Muscle of leg (tissue), 11 donors: ENCODE measurements around the gene PCP4. TPM values are rescaled to one million over a fixed set of nuclear protein-coding genes. Genes with fewer than 3 reads are reported as not detected.

Source experiments
- DNase-seq: peaks from one replicate; pipeline ENCODE4 v3.0.0; 2013
- H3K27ac ChIP-seq: one replicate; pipeline ENCODE4 v1.5.1; 2013; ENCODE audit warnings: mild to moderate bottlenecking, low read length, control low read depth
- H3K27me3 ChIP-seq: one replicate; pipeline ENCODE4 v1.6.1; 2013; ENCODE audit warnings: low read length; ENCODE audit not compliant: control insufficient read depth, insufficient read depth
- H3K36me3 ChIP-seq: one replicate; pipeline ENCODE4 v1.6.1; 2013; ENCODE audit warnings: low read length; ENCODE audit not compliant: control insufficient read depth, insufficient read depth
- H3K4me1 ChIP-seq: one replicate; pipeline ENCODE4 v1.6.1; 2013; ENCODE audit warnings: low read length; ENCODE audit not compliant: control insufficient read depth, insufficient read depth
- H3K4me3 ChIP-seq: one replicate; pipeline ENCODE4 v1.5.1; 2013; ENCODE audit warnings: low read length, control low read depth
- H3K9me3 ChIP-seq: replicated peaks from 2 replicates; pipeline ENCODE4 v1.6.1; 2013; ENCODE audit warnings: low read depth, low read length; ENCODE audit not compliant: control insufficient read depth
- WGBS: methylation state at CpG from one replicate; pipeline ENCODE4 v1.1.5; 2013; ENCODE audit warnings: missing lambda C conversion rate; ENCODE audit not compliant: insufficient coverage; 5-methylcytosine and 5-hydroxymethylcytosine counted together
- polyA plus RNA-seq, 8 donors: library from polyadenylated mRNA; unstranded; fragments of 120-200 nt; gene quantifications; one replicate each; pipeline versions ENCODE4 v1.2.1 to v1.2.3, GENCODE V29; 2013; ENCODE audit warnings: inconsistent platforms in 1 of 8, low replicate concordance in 1 of 8; ENCODE audit not compliant: insufficient read length in 8 of 8, insufficient read depth in 1 of 8
- total RNA-seq: library from RNA; stranded (reverse); fragments of 120-200 nt; gene quantifications from one replicate; pipeline ENCODE4 v1.2.4, GENCODE V29; 2013

Gene PCP4
- total and polyA plus RNA-seq, 9 donors, result 0.31 to 2.9 (median 1.2) TPM

- no peak for DNase-seq
- H3K36me3 ChIP-seq, result no peaks in the 10 kb centered on the region
- no peaks in the 10 kb centered on the region for H3K27me3 ChIP-seq
- H3K4me3 ChIP-seq, result no peak overlapping the region
- H3K27ac ChIP-seq, result no peak overlapping the region
- H3K9me3 ChIP-seq, result no peaks in the 10 kb centered on the region
- peaks cover 2% of the 10 kb centered on the region for H3K4me1 ChIP-seq
- 86% methylated on average over 2 of the region's 5 CpGs for WGBS
Measured at GRCh38 chr21:39843916-39844315, 23.3 kb upstream of the PCP4 start.

GRCh38 chr21:39845571-39846130, 21.6 kb upstream of the PCP4 start:
- no peaks in the 10 kb centered on the region for H3K27me3 ChIP-seq
- no peaks in the 10 kb centered on the region for H3K9me3 ChIP-seq
- H3K4me3 ChIP-seq, result no peak overlapping the region
- no peak overlapping the region for H3K27ac ChIP-seq
- H3K36me3 ChIP-seq, result no peaks in the 10 kb centered on the region
- WGBS, result no CpG with 5 or more reads among the region's 6 CpGs
- peaks cover 8% of the 10 kb centered on the region for H3K4me1 ChIP-seq
- DNase-seq, result peak; percentile 56

DNA sequence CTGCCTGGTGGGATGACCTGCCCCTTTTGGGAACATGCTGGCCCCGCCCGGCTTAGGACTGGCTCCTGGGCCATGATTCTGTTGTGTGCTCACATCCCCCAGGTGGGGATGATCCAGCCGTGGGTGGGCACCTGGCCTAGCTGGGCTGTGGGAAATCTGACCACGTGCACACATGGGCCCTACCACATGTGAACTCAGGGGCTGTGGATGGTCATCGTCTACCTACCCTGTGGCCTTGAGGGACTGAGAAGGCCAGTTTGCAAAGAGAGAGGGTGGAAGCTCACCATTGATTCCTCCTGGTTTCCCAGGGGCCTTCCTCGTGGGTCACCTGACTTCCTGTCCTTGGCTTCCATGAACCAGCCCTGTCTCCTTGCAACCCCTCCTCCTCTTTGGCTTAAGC, 19.4 kb upstream of the PCP4 start:
- Histone ChIP-seq H3K27me3 (no peaks in the 10 kb centered on the region), H3K36me3 (no peaks in the 10 kb centered on the region), H3K4me3 (no peak overlapping the region), H3K4me1 (peaks cover 22% of the 10 kb centered on the region), H3K27ac (no peak overlapping the region), H3K9me3 (no peaks in the 10 kb centered on the region)
- WGBS, result 91% methylated on average over 5 of the region's 6 CpGs
- DNase-seq, result no peak

- Histone ChIP-seq H3K9me3 (no peaks in the 10 kb centered on the region), H3K27ac (no peak overlapping the region), H3K27me3 (no peaks in the 10 kb centered on the region), H3K4me3 (no peak overlapping the region), H3K36me3 (no peaks in the 10 kb centered on the region), H3K4me1 (peaks cover 22% of the 10 kb centered on the region)
- DNase-seq, result peak; percentile 70
- WGBS, result 33% methylated on average over 3 of the region's 10 CpGs
Measured at GRCh38 chr21:39849014-39849655, 18.1 kb upstream of the PCP4 start.

DNA sequence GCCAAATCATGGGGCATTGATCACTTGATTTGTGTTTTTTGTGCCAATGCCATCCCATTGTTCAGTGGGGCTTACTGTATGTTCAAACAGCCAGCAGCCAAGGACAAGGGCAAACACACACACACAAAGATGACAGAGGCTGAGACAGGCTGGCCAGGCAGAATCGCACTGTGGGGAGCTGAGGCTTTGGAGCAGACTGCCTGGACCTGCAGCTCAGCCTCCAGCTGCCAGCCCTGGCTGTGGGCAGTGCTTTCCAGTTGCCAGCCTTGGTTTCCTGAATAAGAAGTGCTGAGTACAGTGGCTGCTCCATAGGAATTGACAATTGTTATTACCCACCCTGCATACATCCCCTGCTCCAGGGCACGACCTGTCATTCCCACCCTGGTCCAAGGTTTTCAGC, 16.9 kb upstream of the PCP4 start:
- DNase-seq, result no peak
- Histone ChIP-seq H3K27me3 (no peaks in the 10 kb centered on the region), H3K9me3 (no peaks in the 10 kb centered on the region), H3K36me3 (no peaks in the 10 kb centered on the region), H3K27ac (no peak overlapping the region), H3K4me1 (peaks cover 22% of the 10 kb centered on the region), H3K4me3 (no peak overlapping the region)
- 43% methylated on average over 1 of the region's 2 CpGs for WGBS

GRCh38 chr21:39851002-39851618, 16.1 kb upstream of the PCP4 start:
- peak; percentile 63 for DNase-seq
- Histone ChIP-seq H3K9me3 (no peaks in the 10 kb centered on the region), H3K27ac (no peak overlapping the region), H3K27me3 (no peaks in the 10 kb centered on the region), H3K4me3 (no peak overlapping the region), H3K4me1 (peaks cover 20% of the 10 kb centered on the region), H3K36me3 (no peaks in the 10 kb centered on the region)
- WGBS, result 53% methylated on average over 7 of the region's 7 CpGs

DNA sequence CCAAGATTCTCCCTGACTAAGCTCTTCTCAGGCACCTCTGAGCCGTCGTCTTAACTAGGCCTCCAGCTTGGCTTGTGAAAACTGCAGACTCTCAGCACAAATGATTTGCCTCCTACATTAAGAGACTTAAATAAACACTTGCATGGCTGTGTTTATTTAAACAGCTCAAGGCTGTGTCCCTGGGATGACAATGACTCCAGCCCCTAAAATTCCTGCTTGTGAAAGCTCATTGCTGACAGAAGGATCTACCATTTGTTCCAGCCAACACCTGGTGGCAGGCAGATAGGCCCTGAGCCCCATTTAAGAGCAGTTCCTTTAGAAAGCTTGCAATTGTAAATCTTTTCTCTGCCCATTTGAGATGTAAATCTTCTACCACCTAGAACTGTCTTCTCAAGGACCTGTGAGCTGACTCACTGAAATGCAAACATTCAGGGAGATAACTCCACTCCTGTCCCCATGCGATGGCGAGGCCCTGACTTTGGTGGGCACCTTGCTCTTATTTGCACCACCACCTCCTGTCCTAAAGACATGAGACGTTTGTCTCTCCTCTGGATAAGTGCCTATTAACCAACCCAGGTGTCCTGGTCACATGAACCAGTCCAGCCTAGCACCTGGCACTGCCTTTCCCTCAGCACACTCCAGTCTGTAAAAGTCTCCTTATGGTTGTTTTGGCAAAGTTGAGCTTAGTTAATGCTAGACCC, 15.1 kb upstream of the PCP4 start:
- 71% methylated on average over 3 of the region's 5 CpGs for WGBS
- Histone ChIP-seq H3K4me1 (peaks cover 20% of the 10 kb centered on the region), H3K27me3 (no peaks in the 10 kb centered on the region), H3K9me3 (no peaks in the 10 kb centered on the region), H3K36me3 (no peaks in the 10 kb centered on the region), H3K27ac (no peak overlapping the region), H3K4me3 (no peak overlapping the region)
- DNase-seq, result no peak

DNA sequence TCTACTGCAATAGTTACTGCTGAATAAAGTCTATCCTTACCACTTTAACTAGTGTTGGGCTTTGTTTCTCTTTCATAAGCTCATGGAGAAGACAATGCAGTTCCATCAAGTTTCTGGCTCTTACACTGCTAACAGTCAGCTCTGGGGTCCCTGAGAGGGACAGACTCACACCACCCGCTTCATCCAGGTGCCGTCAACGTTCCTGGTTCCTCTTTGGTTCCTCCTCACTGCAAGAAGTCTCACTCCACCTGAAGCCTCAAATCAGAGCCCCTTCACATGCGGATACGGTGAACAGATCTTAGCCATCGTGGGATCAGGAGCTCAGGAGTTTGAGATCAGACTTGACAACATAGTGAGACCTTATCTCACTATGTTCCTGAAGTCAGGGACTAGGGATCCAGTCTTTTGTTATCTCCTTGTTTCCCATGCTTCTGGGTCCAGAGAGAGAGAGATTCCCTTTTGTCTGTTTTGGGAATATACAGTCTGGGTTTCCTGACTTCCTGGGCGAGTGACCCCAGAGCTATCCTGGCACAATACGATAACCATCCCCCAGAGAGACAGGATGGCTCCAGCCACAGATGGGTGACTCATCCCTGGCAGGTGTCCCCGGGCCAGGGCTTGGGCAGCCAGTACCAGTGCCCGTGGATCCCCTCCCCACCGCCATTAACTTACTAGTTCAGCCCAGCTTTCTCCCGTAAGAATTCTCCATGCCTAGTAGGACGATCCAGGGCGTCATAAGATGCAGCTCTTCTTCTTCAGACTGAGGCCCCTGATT, 14.3 kb upstream of the PCP4 start:
- Histone ChIP-seq H3K4me1 (peaks cover 20% of the 10 kb centered on the region), H3K9me3 (no peaks in the 10 kb centered on the region), H3K27me3 (no peaks in the 10 kb centered on the region), H3K36me3 (no peaks in the 10 kb centered on the region), H3K27ac (no peak overlapping the region), H3K4me3 (no peak overlapping the region)
- WGBS, result 82% methylated on average over 11 of the region's 14 CpGs
- no peak for DNase-seq

DNA sequence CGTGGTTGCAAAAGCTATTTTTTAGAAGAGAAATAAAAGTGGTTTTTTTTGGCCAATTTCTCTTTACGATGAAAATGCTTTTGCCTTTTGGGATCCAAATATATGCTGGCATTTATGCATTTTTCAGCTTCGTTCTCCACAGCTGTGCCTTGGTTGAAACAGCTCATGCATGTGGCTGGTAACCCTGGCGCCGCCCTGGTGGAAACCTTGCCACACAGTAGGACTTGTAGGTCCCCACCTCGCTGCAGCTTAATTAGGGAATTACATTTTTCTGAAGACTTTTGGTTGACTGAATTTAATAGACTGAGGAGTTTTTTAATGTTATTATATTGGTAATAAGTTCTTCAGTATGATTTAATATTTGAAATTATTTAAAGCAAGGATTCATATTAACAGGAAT, 12.7 kb upstream of the PCP4 start:
- no peak for DNase-seq
- H3K9me3 ChIP-seq, result no peaks in the 10 kb centered on the region
- H3K27me3 ChIP-seq, result no peaks in the 10 kb centered on the region
- H3K4me3 ChIP-seq, result no peak overlapping the region
- H3K27ac ChIP-seq, result no peak overlapping the region
- 84% methylated on average over 5 of the region's 6 CpGs for WGBS
- H3K4me1 ChIP-seq, result peaks cover 20% of the 10 kb centered on the region
- no peaks in the 10 kb centered on the region for H3K36me3 ChIP-seq

- WGBS, result no CpG with 5 or more reads among the region's 4 CpGs
- no peaks in the 10 kb centered on the region for H3K27me3 ChIP-seq
- no peak for DNase-seq
- no peak overlapping the region for H3K27ac ChIP-seq
- peaks cover 14% of the 10 kb centered on the region for H3K4me1 ChIP-seq
- H3K4me3 ChIP-seq, result no peak overlapping the region
- no peaks in the 10 kb centered on the region for H3K36me3 ChIP-seq
- no peaks in the 10 kb centered on the region for H3K9me3 ChIP-seq
Measured at GRCh38 chr21:39855595-39855994, 11.6 kb upstream of the PCP4 start.
